ENCODE measurements around the gene SAMD14.

- TF ChIP-seq RARB (CRISPR knock-in tag; IDR thresholded peaks at IDR 0.05), result no peak
- no peak for TF ChIP-seq ZNF565 (CRISPR knock-in tag; conservative IDR thresholded peaks at IDR 0.05; ENCODE audit: low read depth)
- TF ChIP-seq, protein P1, sequence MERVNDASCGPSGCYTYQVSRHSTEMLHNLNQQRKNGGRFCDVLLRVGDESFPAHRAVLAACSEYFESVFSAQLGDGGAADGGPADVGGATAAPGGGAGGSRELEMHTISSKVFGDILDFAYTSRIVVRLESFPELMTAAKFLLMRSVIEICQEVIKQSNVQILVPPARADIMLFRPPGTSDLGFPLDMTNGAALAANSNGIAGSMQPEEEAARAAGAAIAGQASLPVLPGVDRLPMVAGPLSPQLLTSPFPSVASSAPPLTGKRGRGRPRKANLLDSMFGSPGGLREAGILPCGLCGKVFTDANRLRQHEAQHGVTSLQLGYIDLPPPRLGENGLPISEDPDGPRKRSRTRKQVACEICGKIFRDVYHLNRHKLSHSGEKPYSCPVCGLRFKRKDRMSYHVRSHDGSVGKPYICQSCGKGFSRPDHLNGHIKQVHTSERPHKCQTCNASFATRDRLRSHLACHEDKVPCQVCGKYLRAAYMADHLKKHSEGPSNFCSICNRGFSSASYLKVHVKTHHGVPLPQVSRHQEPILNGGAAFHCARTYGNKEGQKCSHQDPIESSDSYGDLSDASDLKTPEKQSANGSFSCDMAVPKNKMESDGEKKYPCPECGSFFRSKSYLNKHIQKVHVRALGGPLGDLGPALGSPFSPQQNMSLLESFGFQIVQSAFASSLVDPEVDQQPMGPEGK (CRISPR knock-in tag; IDR thresholded peaks at IDR 0.05; ENCODE audit: borderline replicate concordance), result no peak
- TF ChIP-seq TCF4 (CRISPR knock-in tag; IDR thresholded peaks at IDR 0.05; ENCODE audit: borderline replicate concordance), result no peak
- TF ChIP-seq ARNTL (CRISPR knock-in tag; IDR thresholded peaks at IDR 0.05; ENCODE audit: borderline replicate concordance, low read depth), result no peak
Measured at GRCh38 chr17:50106393-50107131, 23.4 kb downstream of the SAMD14 start.
